ENCODE data around the gene ZNF263. TPM values are rescaled to one million over a fixed set of nuclear protein-coding genes. Genes with fewer than 3 reads are reported as not detected.

Gene ZNF263
- total and polyA plus RNA-seq, 9 of the 15 experiments (the other 6 are each of a cell fraction or from before 2014, with no cell fraction given): 4.6 to 48.3 (median 31.8) TPM

GRCh38 chr16:3283543-3284447, 504 bp downstream of the ZNF263 start (continued):
- TF ChIP-seq MGA (IDR thresholded peaks at IDR 0.05) (no peak), HDAC2 (IDR thresholded peaks at IDR 0.05) (no peak), MLX (CRISPR knock-in tag; conservative IDR thresholded peaks at IDR 0.05) (no peak), ELF2 (CRISPR knock-in tag; IDR thresholded peaks at IDR 0.05) (no peak), ZHX1 (conservative IDR thresholded peaks at IDR 0.05; ENCODE audit: low read length) (no peak), NCOA1 (IDR thresholded peaks at IDR 0.05; ENCODE audit: low read depth) (no peak), SNIP1 (IDR thresholded peaks at IDR 0.05; ENCODE audit: low read depth) (no peak), ZNF644 (tag; IDR thresholded peaks at IDR 0.05; ENCODE audit: low read depth) (no peak), ZNF589 (CRISPR knock-in tag; IDR thresholded peaks at IDR 0.05; ENCODE audit: low read depth) (no peak), JUND (IDR thresholded peaks at IDR 0.05; ENCODE audit: borderline replicate concordance, low read depth, low read length) (0 out of 2 replicates have a peak, but pooled peaks have one; percentile 0), JUND (tag; IDR thresholded peaks at IDR 0.05; ENCODE audit: borderline replicate concordance, low read depth, low read length) (no peak)
